ENCODE measurements around the gene NOXO1. TPM values are rescaled to one million over a fixed set of nuclear protein-coding genes. Genes with fewer than 3 reads are reported as not detected.

The NOXO1 gene
- polyA plus RNA-seq, 1 of the 3 experiments (the other 2 are of a cell fraction): 0.21 TPM

DNA sequence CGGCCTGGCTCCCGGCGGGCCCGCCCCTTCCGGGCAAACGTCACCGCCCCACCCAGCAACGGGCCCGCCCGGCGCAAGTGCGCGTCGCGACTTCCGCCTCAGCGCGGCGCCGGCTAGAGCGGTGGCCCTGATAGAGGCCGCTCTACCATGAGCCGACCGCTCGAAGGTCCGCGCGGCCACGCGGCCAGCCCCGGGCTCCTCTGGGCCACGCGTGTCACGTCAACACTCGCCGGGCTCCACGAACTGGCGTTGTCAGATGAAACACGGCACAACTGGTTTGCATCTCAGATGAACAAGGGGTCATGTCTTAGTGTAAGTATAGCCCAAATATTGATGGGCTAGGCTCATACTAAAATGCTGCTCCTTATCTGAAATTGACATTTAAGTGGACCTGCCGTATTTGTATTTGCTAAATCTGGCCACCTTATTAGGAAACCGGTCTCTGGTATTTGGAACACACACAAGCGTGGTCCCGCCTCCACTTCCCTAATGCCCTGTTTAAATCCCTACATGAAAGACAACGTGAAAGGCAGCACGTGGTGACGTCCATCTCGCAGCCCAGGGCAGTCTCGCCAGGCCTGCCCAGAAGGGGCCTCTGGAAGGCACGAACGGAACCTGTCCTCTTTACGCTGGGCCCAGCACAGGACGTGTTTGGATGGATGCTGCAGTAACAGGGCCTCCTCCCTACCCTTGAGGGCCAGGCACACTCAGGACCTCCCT, 28.7 kb upstream of the NOXO1 start, which contains the start of gene ZNF598 (continued):
- peak; percentile 89 for TF ChIP-seq MXI1 (IDR thresholded peaks at IDR 0.05; ENCODE audit: low read depth, low read length)
- TF ChIP-seq, protein P1, sequence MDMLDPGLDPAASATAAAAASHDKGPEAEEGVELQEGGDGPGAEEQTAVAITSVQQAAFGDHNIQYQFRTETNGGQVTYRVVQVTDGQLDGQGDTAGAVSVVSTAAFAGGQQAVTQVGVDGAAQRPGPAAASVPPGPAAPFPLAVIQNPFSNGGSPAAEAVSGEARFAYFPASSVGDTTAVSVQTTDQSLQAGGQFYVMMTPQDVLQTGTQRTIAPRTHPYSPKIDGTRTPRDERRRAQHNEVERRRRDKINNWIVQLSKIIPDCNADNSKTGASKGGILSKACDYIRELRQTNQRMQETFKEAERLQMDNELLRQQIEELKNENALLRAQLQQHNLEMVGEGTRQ (IDR thresholded peaks at IDR 0.05; ENCODE audit: borderline replicate concordance, low read depth, low read length): no peak
- TF ChIP-seq, protein P2, sequence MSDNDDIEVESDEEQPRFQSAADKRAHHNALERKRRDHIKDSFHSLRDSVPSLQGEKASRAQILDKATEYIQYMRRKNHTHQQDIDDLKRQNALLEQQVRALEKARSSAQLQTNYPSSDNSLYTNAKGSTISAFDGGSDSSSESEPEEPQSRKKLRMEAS (IDR thresholded peaks at IDR 0.05; ENCODE audit: low read depth): peak; percentile 87; the same call in 1 of the 2 replicates
- no peak for TF ChIP-seq TEAD4 (IDR thresholded peaks at IDR 0.05; ENCODE audit: borderline replicate concordance, insufficient read depth)
- TF ChIP-seq GABPA (IDR thresholded peaks at IDR 0.05; ENCODE audit: low read depth): peak; percentile 89
- TF ChIP-seq CHD2 (IDR thresholded peaks at IDR 0.05; ENCODE audit: low read length, partially characterized antibody): peak; percentile 53
- TF ChIP-seq GATA2 (CRISPR knock-in tag; IDR thresholded peaks at IDR 0.05): no peak
- TF ChIP-seq, protein P3, sequence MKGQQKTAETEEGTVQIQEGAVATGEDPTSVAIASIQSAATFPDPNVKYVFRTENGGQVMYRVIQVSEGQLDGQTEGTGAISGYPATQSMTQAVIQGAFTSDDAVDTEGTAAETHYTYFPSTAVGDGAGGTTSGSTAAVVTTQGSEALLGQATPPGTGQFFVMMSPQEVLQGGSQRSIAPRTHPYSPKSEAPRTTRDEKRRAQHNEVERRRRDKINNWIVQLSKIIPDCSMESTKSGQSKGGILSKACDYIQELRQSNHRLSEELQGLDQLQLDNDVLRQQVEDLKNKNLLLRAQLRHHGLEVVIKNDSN (IDR thresholded peaks at IDR 0.05; ENCODE audit: borderline replicate concordance, low read depth): no peak
- no peak for TF ChIP-seq NRF1 (IDR thresholded peaks at IDR 0.05; ENCODE audit: low read depth, low read length)

DNA sequence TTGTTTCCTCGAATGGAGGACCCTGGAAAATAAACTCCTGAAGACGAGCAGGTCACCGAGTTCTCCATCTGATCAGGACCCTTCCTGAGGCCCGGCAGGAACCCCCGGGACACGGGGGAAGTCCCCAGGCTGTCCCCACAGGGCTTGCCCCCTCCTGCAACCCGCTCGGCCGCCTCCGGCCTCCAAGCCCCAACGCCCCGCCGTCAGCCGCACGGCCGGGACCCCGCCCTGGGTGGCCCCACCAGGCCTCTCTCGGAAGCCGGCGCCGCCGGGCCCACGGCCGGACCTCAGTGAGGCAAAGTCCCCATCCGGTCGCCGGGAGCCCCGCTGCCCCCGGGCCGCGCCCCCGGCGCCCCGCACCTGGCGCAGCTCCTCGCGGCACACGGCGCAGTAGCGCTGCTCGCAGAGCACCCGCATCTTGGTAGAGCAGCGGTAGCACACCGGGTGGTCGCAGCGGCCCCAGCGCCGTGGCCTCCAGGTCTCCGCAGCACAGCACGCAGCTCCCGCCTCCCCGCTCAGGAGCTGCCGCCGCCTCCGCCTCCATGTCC, 28.0 kb upstream of the NOXO1 start:
- ChIA-PET CTCF (interaction anchor here (1.1 to 1.7 kb wide), 6 partner anchors 13 to 139 kb away, joined by 3 to 12 read pairs (median 4); partner anchors contain the start of gene RPS2), POLR2A (interaction anchor here (0.6 kb wide), 2 partner anchors 45 to 146 kb away, joined by 4 to 7 read pairs; partner anchors contain the start of genes RPS2 and TRAF7)
- Histone ChIP-seq H3K9ac (peak overlapping the region; percentile 95), H3K36me3 (replicated peaks in 1 of 2; ENCODE audit: control insufficient read depth in 1 of 2, insufficient read depth in 2 of 2, low read length in 1 of 2) (peaks cover 0 to 6% of the 10 kb centered on the region in 2 experiments), H3K9me3 (no peaks in the 10 kb centered on the region), H3F3A (replicated peaks; ENCODE audit: insufficient read depth) (peaks cover 10% of the 10 kb centered on the region), H3K9me2 (no peaks in the 10 kb centered on the region), H3K4me2 (peak overlapping the region; percentile 97), H3K79me2 (ENCODE audit: insufficient read depth) (peaks cover 63% of the 10 kb centered on the region), H3K4me3 (ENCODE audit: low read depth in 2 of 2, low read length in 1 of 2) (peak overlapping the region; percentile 90 to 91), H3K27ac (ENCODE audit: low read depth in 2 of 2, low read length in 1 of 2) (peak overlapping the region; percentile 72 to 75), H4K20me1 (ENCODE audit: insufficient read depth) (peaks cover 49% of the 10 kb centered on the region), H3K4me1 (ENCODE audit: control insufficient read depth in 1 of 2, insufficient read depth in 2 of 2, low read depth in 1 of 2, low read length in 1 of 2) (peaks cover 21 to 52% of the 10 kb centered on the region in 2 experiments; a peak in 3 of 4 replicates), H2AFZ (ENCODE audit: low read depth) (no peak overlapping the region), H3K27me3 (ENCODE audit: insufficient read depth) (no peaks in the 10 kb centered on the region)
- 0% methylated on average over 2 of the region's 55 CpGs for WGBS (ENCODE audit: low lambda C conversion rate)
- DNase-seq: peak; percentile 70
- TF ChIP-seq, protein P3 (IDR thresholded peaks at IDR 0.05; ENCODE audit: borderline replicate concordance, low read depth): no peak
- TF ChIP-seq, protein P4, sequence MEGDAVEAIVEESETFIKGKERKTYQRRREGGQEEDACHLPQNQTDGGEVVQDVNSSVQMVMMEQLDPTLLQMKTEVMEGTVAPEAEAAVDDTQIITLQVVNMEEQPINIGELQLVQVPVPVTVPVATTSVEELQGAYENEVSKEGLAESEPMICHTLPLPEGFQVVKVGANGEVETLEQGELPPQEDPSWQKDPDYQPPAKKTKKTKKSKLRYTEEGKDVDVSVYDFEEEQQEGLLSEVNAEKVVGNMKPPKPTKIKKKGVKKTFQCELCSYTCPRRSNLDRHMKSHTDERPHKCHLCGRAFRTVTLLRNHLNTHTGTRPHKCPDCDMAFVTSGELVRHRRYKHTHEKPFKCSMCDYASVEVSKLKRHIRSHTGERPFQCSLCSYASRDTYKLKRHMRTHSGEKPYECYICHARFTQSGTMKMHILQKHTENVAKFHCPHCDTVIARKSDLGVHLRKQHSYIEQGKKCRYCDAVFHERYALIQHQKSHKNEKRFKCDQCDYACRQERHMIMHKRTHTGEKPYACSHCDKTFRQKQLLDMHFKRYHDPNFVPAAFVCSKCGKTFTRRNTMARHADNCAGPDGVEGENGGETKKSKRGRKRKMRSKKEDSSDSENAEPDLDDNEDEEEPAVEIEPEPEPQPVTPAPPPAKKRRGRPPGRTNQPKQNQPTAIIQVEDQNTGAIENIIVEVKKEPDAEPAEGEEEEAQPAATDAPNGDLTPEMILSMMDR (IDR thresholded peaks at IDR 0.05): no peak
- no peak for TF ChIP-seq CHD2 (IDR thresholded peaks at IDR 0.05; ENCODE audit: low read length, partially characterized antibody)
- no peak for TF ChIP-seq EP300 (IDR thresholded peaks at IDR 0.05; ENCODE audit: borderline replicate concordance in 1 of 2, low read depth in 1 of 2, low read length in 1 of 2)
- no peak for TF ChIP-seq GABPA (IDR thresholded peaks at IDR 0.05; ENCODE audit: low read depth)
- no peak for TF ChIP-seq EZH2phosphoT487 (IDR thresholded peaks at IDR 0.05; ENCODE audit: borderline replicate concordance, low read depth)
- TF ChIP-seq MEF2A (IDR thresholded peaks at IDR 0.05; ENCODE audit: borderline replicate concordance, low read depth): no peak
